Diencephalon (tissue), 1 donor: ENCODE measurements around the gene NXF2B. TPM values are rescaled to one million over a fixed set of nuclear protein-coding genes. Genes with fewer than 3 reads are reported as not detected.

Experiments
- total RNA-seq: library from RNA; depleted of rRNA; stranded (reverse); fragments of >200 nt; gene quantifications from one replicate; pipeline ENCODE4 v1.2.3, GENCODE V29; 2014

NXF2B gene
- total RNA-seq: 0.23 TPM

GRCh38 chrX:102439908-102440307, at the start of gene NXF2B:
TSS of gene NXF2B (minus strand) at chrX:102440008. CDS start at chrX:102380036, 59,972 bp downstream.

GRCh38 chrX:102471762-102472220, 32.0 kb upstream of the NXF2B start, which contains the start of gene TCP11X2:
TSS of gene TCP11X2 (minus strand) at chrX:102471812.

Other genes with a start within 250 kb of the NXF2B start
- not detected for gene TCP11X1, start 224.7 kb downstream of the NXF2B start, total RNA-seq
- gene NXF2, start 192.8 kb downstream of the NXF2B start, total RNA-seq: 0.23 TPM
- gene TCP11X2, start 31.8 kb upstream of the NXF2B start, total RNA-seq: 1.8 TPM
- 97.8 TPM for gene TMSB15A, start 76.7 kb upstream of the NXF2B start, total RNA-seq
- 38.1 TPM for gene ARMCX5, start 159.5 kb upstream of the NXF2B start, total RNA-seq
- 65.3 TPM for gene GPRASP1, start 211.5 kb upstream of the NXF2B start, total RNA-seq